Muscle of arm (tissue), 14 donors: ENCODE results near the gene ARL4A. TPM values are rescaled to one million over a fixed set of nuclear protein-coding genes. Genes with fewer than 3 reads are reported as not detected.
"Not testable (repeated sequence)": the region's sequence is repeated elsewhere in the genome, so short reads cannot be mapped to it uniquely, and the experiment has no call there.

Experiments used
- DNase-seq: peaks from one replicate; pipeline ENCODE4 v3.0.0-alpha.2; 2013
- long read RNA-seq, 11 donors: transcript quantifications; one replicate each; lab custom pipeline, GENCODE V29; 2026
- polyA plus RNA-seq, 12 donors: library from polyadenylated mRNA; unstranded; fragments of 120-200 nt; gene quantifications; one replicate each; pipeline ENCODE4 v1.2.1, GENCODE V29; 2013; ENCODE audit not compliant: insufficient read length in 12 of 12

ARL4A gene
- 10 to 100 TPM in 11 of 12 donors, not detected in 1; 17.1 to 48.1 (median 25.9) TPM for polyA plus RNA-seq
- long read RNA-seq, donor 1, transcript ARL4A-206 (2 exons, 845 nt) = major isoform, 23 of 53 reads
- long read RNA-seq, donor 1, transcript ARL4A-201 (2 exons, 1,147 nt) = minor isoform, 5 of 53 reads
- long read RNA-seq, donor 1, partial matches to known transcripts = 21 of 53 reads
- long read RNA-seq, donor 1, other reads (novel, unspliced or antisense) = 0 of 53 reads
- long read RNA-seq, donor 2, transcript ARL4A-206 (2 exons, 845 nt) = major isoform, 13 of 15 reads
- long read RNA-seq, donor 2, partial matches to known transcripts = 0 of 15 reads
- long read RNA-seq, donor 2, other reads (novel, unspliced or antisense) = 0 of 15 reads
- long read RNA-seq, donor 3, transcript ARL4A-206 (2 exons, 845 nt) = major isoform, 7 of 17 reads
- long read RNA-seq, donor 3, partial matches to known transcripts = 5 of 17 reads
- long read RNA-seq, donor 3, other reads (novel, unspliced or antisense) = 0 of 17 reads
- long read RNA-seq, donor 4, partial matches to known transcripts = 0 of 5 reads
- long read RNA-seq, donor 4, other reads (novel, unspliced or antisense) = 0 of 5 reads
- long read RNA-seq, donor 5, partial matches to known transcripts = 0 of 3 reads
- long read RNA-seq, donor 5, other reads (novel, unspliced or antisense) = 0 of 3 reads
- long read RNA-seq, donor 6, partial matches to known transcripts = 0 of 3 reads
- long read RNA-seq, donor 6, other reads (novel, unspliced or antisense) = 0 of 3 reads
- long read RNA-seq, donor 7, partial matches to known transcripts = 5 of 17 reads
- long read RNA-seq, donor 7, other reads (novel, unspliced or antisense) = 0 of 17 reads
- long read RNA-seq, donor 8, transcript ARL4A-206 (2 exons, 845 nt) = major isoform, 6 of 8 reads
- long read RNA-seq, donor 8, partial matches to known transcripts = 0 of 8 reads
- long read RNA-seq, donor 8, other reads (novel, unspliced or antisense) = 0 of 8 reads
- long read RNA-seq, donor 9, transcript ARL4A-201 (2 exons, 1,147 nt) = major isoform, 5 of 11 reads
- long read RNA-seq, donor 9, transcript ARL4A-206 (2 exons, 845 nt) = major isoform, 5 of 11 reads
- long read RNA-seq, donor 9, partial matches to known transcripts = 0 of 11 reads
- long read RNA-seq, donor 9, other reads (novel, unspliced or antisense) = 0 of 11 reads
- long read RNA-seq, donor 10, partial matches to known transcripts = 0 of 8 reads
- long read RNA-seq, donor 10, other reads (novel, unspliced or antisense) = 0 of 8 reads
- long read RNA-seq, donor 11, transcript ARL4A-206 (2 exons, 845 nt) = major isoform, 8 of 16 reads
- long read RNA-seq, donor 11, partial matches to known transcripts = 0 of 16 reads
- long read RNA-seq, donor 11, other reads (novel, unspliced or antisense) = 0 of 16 reads

GRCh38 chr7:12686891-12687717, at the start of gene ARL4A:
Gene ARL4A, plus strand, starts transcription at chr7:12687633. Its CDS starts 622 bp downstream, at chr7:12688255.
- DNase-seq = peak; percentile 98

GRCh38 chr7:12637819-12638592, 49.4 kb upstream of the ARL4A start:
- no peak for DNase-seq

- DNase-seq = peak; percentile 26
Observed at GRCh38 chr7:12638851-12639456, 48.5 kb upstream of the ARL4A start.

GRCh38 chr7:12640299-12641096, 46.9 kb upstream of the ARL4A start:
- DNase-seq = no peak

DNA sequence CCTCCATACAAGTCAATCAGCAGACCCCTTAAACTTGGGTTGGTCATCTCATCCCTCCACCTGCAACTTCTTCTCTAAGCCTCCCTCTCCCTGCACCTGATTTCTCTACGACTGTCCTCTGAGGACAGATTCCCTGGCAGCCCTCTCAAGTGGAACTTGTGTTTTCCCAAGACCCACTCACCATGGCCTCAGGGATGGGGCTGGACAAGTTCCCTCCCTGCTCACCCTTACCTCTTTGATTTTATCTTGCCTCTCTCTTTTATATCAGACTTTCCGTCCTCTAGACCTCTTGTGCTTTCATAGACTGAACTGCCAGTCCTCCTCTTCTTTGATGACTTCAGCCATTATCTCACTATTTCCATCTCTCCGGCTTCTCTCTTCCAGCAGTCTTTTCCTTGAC, 46.2 kb upstream of the ARL4A start:
- no peak for DNase-seq

DNA sequence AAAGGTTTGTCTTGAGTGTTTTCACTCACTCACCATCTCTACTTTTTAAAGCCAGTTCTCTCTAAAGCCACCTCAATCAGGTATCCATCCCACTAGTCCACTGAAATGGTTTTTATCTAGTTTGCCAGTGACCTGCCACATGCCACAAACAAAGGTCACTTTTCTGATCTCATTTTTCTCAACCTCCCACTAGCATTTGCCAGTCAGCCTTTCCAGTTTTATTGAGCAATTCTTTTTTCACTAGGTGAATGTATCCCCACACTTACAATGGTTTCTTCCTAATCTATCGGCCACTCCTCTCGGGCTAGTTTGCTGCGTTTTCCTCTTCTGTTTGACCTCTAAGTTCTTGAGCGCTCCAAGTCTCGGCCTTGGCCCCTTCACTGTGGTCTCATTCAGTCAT, 44.9 kb upstream of the ARL4A start:
- DNase-seq = no peak

DNA sequence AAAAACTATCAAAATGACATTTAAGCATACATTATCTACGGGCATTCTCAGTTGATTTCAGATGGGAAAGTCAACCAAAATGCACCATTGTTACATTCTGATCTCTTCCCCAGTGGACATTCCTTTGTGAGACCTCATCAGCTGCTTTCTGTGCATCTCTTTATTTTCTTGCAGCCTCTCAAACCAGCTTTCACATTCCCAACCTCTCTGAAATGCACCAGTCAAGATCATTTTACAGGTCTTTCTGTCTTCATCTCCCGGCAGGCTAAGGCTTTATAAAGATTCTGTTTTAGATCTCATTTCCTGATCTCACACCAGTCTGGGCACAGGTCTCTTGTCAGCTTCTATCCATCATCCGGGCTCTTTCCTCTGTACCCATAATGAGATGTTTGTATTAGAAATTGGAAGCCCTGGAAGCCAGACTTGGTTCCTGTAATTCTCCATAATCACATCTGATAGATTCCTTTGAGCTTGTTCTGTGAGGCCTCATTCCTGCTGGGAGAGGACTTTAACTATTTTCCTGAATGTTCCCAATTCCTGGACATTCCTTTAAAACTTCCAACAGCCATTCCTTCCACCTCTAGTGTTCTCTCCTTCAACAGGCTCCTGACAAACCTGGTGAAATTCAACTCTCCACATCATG, 44.3 kb upstream of the ARL4A start:
- DNase-seq = no peak

DNA sequence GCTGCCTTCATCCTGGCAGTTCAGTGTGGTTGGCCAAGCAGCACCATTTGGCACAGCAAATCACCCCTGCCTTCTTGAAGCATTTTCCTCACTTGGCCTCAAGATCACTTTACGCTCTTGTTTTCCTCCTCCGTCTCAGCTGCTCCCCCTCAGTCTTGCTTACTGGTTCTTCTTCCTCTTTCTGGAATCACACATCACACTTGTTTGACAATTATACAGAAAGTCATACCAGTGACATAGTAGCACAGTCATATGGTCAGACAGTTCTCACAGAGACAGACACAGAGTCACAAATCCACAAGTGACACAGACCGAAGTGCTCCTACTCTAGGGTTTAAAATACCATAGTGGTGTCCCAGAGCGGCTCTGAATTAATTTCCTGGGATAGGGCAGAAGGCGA, 43.8 kb upstream of the ARL4A start:
- no peak for DNase-seq

DNA sequence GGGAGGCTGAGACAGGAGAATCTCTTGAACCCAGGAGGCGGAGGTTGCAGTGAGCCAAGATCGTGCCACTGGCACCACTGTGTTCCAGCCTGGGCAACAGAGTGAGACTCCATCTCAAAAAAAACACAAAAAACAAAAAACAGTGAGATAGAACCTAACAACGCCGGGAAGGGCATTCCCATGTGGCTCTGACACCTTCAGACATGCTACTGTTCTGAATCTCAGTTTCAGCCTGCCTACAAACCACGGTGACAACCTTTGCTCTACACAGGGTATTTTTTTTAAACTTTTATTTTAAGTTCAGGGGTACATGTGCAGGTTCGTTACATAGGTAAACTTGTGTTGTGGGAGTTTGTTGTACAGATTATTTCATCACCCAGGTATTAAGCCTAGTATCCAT, 42.2 kb upstream of the ARL4A start:
- DNase-seq = not testable (repeated sequence)

- DNase-seq = no peak
Observed at GRCh38 chr7:12646139-12646538, 41.3 kb upstream of the ARL4A start.

DNA sequence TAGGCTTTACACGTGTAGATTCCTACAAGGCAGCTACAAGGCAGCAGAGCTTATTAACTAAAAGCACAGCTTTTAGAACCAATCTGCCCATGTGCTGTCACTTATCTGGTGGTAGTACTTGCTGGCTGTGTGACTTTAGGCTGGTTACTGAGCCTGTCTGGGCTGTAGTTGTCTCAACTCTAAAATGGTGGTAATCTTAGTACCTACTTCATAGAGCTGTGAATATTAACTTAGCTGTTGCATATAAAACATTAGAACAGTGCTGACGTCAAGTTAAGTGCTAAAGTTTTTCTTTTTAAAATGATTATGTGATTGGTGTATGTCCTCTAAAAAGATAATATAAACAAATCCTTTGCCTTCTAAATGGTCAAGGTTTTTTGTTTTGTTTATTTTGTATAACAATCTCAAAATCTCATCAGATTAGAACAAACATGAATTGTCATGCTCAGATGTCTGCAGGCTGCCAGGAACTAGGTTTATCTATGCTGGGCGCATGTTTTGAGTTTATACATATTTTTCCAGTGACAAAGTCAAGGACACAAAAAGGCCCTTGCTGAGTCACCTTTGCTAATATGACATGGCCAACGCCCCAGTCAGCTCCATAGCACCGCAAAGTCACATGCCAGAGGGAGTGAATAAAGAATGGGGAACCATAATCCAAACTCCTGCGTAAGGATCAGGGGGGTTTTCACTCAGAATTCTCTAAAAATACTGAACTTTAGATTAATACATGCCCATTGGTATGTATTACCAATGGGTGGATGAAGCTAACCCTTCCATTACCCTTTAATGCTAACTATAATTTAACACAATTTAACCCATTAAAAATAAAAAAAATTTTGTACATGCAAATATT, 39.8 kb upstream of the ARL4A start:
- no peak for DNase-seq

- DNase-seq = no peak
Observed at GRCh38 chr7:12648704-12649261, 38.6 kb upstream of the ARL4A start.

- DNase-seq = no peak
Observed at GRCh38 chr7:12649348-12649747, 38.1 kb upstream of the ARL4A start.

DNA sequence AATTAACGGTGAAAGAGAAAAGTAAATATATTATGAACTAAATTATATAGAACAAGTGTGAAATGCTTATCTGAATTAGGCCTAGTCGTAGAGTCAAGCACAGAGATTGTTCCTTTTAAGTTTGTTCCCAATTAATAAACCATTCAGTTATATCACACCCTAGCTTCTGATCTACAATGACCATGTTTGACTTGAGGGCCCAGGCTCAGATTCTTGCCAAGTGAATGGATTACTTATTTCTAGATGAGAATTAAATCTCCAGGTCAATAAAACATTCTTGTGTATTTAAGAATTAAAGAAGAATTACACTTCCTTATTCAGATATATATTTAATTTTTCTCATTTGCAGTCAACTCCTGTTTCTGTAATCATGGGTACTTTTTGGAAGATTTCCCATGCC, 37.4 kb upstream of the ARL4A start:
- no peak for DNase-seq

- DNase-seq = no peak
Observed at GRCh38 chr7:12653110-12653509, 34.3 kb upstream of the ARL4A start.

- DNase-seq = no peak
Observed at GRCh38 chr7:12653518-12653917, 33.9 kb upstream of the ARL4A start.

DNA sequence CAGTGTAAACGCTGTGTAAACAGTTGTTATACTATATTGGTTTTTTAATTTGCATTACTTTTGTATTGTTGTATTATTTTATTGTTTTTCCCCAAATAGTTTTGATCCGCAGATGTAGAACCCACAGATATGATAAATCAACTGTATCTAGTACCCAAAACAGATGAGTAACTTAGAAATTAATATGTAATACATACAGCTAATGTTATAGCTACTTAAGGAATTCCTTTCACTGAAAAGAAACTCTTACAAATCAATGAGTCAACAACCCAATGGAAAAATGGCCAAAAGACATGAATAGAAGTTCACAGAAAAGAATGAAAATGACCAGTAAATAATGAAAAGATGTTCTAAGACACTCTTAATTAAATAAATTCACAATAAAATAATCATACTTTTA, 32.3 kb upstream of the ARL4A start:
- no peak for DNase-seq
